Lung (tissue), 13 donors: ENCODE measurements around the gene WAPL. TPM values are rescaled to one million over a fixed set of nuclear protein-coding genes. Genes with fewer than 3 reads are reported as not detected.

Source experiments
- ATAC-seq: fragments of 200-7000 bp; cut with Tn5 transposase; one replicate; pipeline ENCODE4 v1.9.1; 2020; ENCODE audit warnings: moderate number of reproducible peaks; ENCODE audit not compliant: insufficient read depth, low FRiP score
- DNase-seq, 3 donors: peaks; one replicate each; pipeline ENCODE4 v3.0.0-alpha.2; 2013 to 2017
- H3K27ac ChIP-seq, 2 donors: one replicate each; pipeline ENCODE4 v1.5.1; 2013; ENCODE audit warnings: mild to moderate bottlenecking in 2 of 2, moderate library complexity in 2 of 2, control low read depth in 1 of 2, inconsistent platforms in 1 of 2, low read depth in 1 of 2, low read length in 1 of 2
- H3K27me3 ChIP-seq, 3 donors: one replicate each; pipeline ENCODE4 v1.5.1; 2013; ENCODE audit warnings: low read length in 2 of 3; ENCODE audit not compliant: control insufficient read depth in 3 of 3, insufficient read depth in 3 of 3
- H3K36me3 ChIP-seq, 4 donors: one replicate each; pipeline ENCODE4 v1.5.1; 2013; ENCODE audit warnings: low read length in 4 of 4, mild to moderate bottlenecking in 1 of 4, moderate library complexity in 1 of 4; ENCODE audit not compliant: control insufficient read depth in 4 of 4, insufficient read depth in 4 of 4
- H3K4me1 ChIP-seq, 5 donors: one replicate each; pipeline ENCODE4 v1.5.1; 2013; ENCODE audit warnings: low read length in 5 of 5, mild to moderate bottlenecking in 2 of 5, moderate library complexity in 1 of 5; ENCODE audit not compliant: control insufficient read depth in 5 of 5, insufficient read depth in 5 of 5
- H3K4me3 ChIP-seq: one replicate; pipeline ENCODE4 v1.5.1; 2013; ENCODE audit warnings: mild to moderate bottlenecking, control low read depth, moderate library complexity
- H3K9ac ChIP-seq, 2 donors: one replicate each; pipeline ENCODE4 v1.5.1; 2013; ENCODE audit warnings: low read length in 2 of 2, control low read depth in 1 of 2; ENCODE audit not compliant: insufficient read depth in 1 of 2
- H3K9me3 ChIP-seq, 4 donors: one replicate each; pipeline ENCODE4 v1.5.1; 2013; ENCODE audit warnings: low read length in 3 of 4, mild to moderate bottlenecking in 1 of 4, moderate library complexity in 1 of 4; ENCODE audit not compliant: control insufficient read depth in 4 of 4, insufficient read depth in 3 of 4
- WGBS, 2 donors: extraction: QIAGEN DNeasy Blood & Tissue Kit; methylation state at CpG; one replicate each; pipeline ENCODE4 v1.1.7; 2013; 5-methylcytosine and 5-hydroxymethylcytosine counted together
- polyA plus RNA-seq, 2 donors: library from polyadenylated mRNA; stranded (reverse); fragments of 200-250 nt; gene quantifications; one replicate each; pipeline ENCODE4 v1.2.1, GENCODE V29; 2013
- small RNA-seq: library from RNA; depleted of rRNA; stranded (forward); fragments of <200 nt; gene quantifications from one replicate; pipeline ENCODE3, GENCODE V24; 2014; ENCODE audit warnings: low replicate concordance
- total RNA-seq, 2 donors: library from RNA; depleted of rRNA in 1 of 2; stranded (reverse); fragments of >200 nt in 1 of 2; gene quantifications; one replicate each; pipeline ENCODE4 v1.2.1, GENCODE V29; 2014 to 2021
- TF ChIP-seq, protein P1 (sequence below): IDR thresholded peaks from 2 replicates; pipeline ENCODE4 v1.5.1; 2012; ENCODE audit warnings: mild to moderate bottlenecking; ENCODE audit errors: control extremely low read depth, extremely low read depth
- donor health status: control.
- donor health status: control.
- donor health status: Bipolar disorder and iron deficiency.
- donor health status: healthy.
- donor health status: DM: yes; HTN: yes; CAD: no.

Gene WAPL
- total and polyA plus RNA-seq, 4 donors, result 15.0 to 67.8 (median 24.0) TPM

DNA sequence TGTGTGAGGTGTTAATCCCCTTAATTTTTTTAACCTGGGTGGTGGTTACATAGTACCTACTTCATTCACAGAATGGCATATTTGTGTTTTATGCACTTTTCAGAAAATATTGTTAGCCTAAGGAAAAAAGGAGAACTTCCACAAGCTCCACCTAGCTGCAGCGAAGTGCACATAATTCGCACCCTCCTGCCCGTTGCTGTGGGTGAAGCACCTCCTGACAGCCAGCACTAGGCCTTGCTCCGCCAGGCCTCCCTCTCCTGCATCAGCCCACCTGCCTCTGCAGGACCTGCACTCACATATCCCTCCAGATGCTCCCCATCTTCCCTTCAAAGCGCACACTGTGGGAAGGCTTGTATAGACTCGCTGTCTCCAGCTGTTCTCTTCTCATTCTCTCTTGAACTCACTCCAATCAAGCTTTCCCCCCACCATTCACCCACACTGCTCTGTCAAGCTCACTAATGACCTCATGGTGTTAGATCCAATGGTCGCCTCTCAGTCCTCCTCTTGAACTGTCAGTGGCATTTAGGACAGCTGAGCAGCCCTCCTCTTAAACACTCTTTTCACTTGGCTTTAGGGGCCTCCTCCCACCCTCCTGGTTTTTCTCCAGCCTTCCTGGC is 134.3 kb downstream of the WAPL start:
- H3K27ac ChIP-seq, result no peak overlapping the region
- peaks cover 0 to 47% (median 47%) of the 10 kb centered on the region in 3 donors for H3K27me3 ChIP-seq
- TF ChIP-seq, protein P1, sequence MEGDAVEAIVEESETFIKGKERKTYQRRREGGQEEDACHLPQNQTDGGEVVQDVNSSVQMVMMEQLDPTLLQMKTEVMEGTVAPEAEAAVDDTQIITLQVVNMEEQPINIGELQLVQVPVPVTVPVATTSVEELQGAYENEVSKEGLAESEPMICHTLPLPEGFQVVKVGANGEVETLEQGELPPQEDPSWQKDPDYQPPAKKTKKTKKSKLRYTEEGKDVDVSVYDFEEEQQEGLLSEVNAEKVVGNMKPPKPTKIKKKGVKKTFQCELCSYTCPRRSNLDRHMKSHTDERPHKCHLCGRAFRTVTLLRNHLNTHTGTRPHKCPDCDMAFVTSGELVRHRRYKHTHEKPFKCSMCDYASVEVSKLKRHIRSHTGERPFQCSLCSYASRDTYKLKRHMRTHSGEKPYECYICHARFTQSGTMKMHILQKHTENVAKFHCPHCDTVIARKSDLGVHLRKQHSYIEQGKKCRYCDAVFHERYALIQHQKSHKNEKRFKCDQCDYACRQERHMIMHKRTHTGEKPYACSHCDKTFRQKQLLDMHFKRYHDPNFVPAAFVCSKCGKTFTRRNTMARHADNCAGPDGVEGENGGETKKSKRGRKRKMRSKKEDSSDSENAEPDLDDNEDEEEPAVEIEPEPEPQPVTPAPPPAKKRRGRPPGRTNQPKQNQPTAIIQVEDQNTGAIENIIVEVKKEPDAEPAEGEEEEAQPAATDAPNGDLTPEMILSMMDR, result no peak
- H3K4me3 ChIP-seq, result no peak overlapping the region
- no peaks in the 10 kb centered on the region for H3K36me3 ChIP-seq
- ATAC-seq (no peak), DNase-seq (no peak)
- no peak overlapping the region for H3K9ac ChIP-seq
- 55 to 61% methylated on average over 7 of the region's 7 CpGs for WGBS, 2 donors
- H3K9me3 ChIP-seq, result peaks cover 0 to 5% (median 0%) of the 10 kb centered on the region in 4 donors
- H3K4me1 ChIP-seq, result peaks cover 0 to 5% (median 0%) of the 10 kb centered on the region in 5 donors

DNA sequence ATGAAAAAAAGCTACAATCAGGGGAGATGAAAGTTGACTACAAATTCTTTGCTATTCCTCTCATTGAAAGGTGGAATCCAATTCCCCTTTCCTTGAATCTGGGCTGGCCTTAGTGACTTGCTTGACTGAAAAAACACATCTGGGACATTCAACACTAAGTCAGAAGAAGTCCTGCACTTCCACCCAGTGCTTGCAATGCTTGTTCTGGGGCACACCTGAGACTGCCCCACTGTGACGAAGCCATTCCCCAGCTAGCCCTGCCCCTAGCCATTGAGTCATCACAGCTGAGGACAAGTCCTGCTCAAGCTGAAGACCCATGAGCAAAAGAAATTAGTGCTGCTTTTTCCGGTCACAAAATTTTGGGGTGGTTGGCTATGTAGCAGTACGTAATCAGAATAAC is 135.8 kb downstream of the WAPL start:
- peaks cover 0 to 5% (median 0%) of the 10 kb centered on the region in 4 donors for H3K9me3 ChIP-seq
- H3K4me3 ChIP-seq, result no peak overlapping the region
- no peak overlapping the region for H3K27ac ChIP-seq
- H3K27me3 ChIP-seq, result peaks cover 0 to 49% (median 43%) of the 10 kb centered on the region in 3 donors
- ATAC-seq (no peak), DNase-seq (no peak)
- no peak overlapping the region for H3K9ac ChIP-seq
- H3K4me1 ChIP-seq, result peaks cover 0 to 5% (median 0%) of the 10 kb centered on the region in 5 donors
- TF ChIP-seq, protein P1, result no peak
- 92 to 94% methylated on average over 3 of the region's 3 CpGs for WGBS, 2 donors
- no peaks in the 10 kb centered on the region for H3K36me3 ChIP-seq

Small RNAs within 50 kb of the gene (small RNA-seq; reads per million reads assigned to genes)
- not detected for gene RNU6-780P

Other genes starting within 250 kb of the WAPL start
- gene GRID1, start 155.0 kb downstream of the WAPL start, total RNA-seq, result 1 to 10 TPM; 1.9 to 3.6 TPM
- 1 to 10 TPM; 1.1 to 2.6 TPM for gene GRID1, start 155.0 kb downstream of the WAPL start, polyA plus RNA-seq
- gene OPN4, start 132.8 kb upstream of the WAPL start, total RNA-seq, result under 1 TPM in 1 of 2 donors, not detected in 1; 0.12 TPM
- gene OPN4, start 132.8 kb upstream of the WAPL start, polyA plus RNA-seq, result not detected
- 1 to 10 TPM; 1.4 to 3.2 TPM for gene LDB3, start 146.7 kb upstream of the WAPL start, total RNA-seq
- gene LDB3, start 146.7 kb upstream of the WAPL start, polyA plus RNA-seq, result 1 to 10 TPM in 1 of 2 donors, under 1 TPM in 1; 0.37 to 1.6 TPM
- 10 to 100 TPM; 29.9 to 66.2 TPM for gene BMPR1A, start 234.8 kb upstream of the WAPL start, total RNA-seq
- gene BMPR1A, start 234.8 kb upstream of the WAPL start, polyA plus RNA-seq, result 1 to 10 TPM; 3.8 to 9.6 TPM